ENCODE measurements around the gene CHCHD3.

GRCh38 chr7:132980402-132980801 is 101.5 kb downstream of the CHCHD3 start:
- TF ChIP-seq CTCF (IDR thresholded peaks at IDR 0.05) (no peak), POLR2AphosphoS5 (IDR thresholded peaks at IDR 0.05) (no peak)
